HCT116 (cell line): ENCODE results near the gene EZH2.

Source experiments
- CTCF ChIP-seq, 3 experiments: fragments of 200-600 bp in 1 of 3; sonication (generic) in 1 of 3; IDR thresholded peaks in 2 of 3; conservative IDR thresholded peaks in 1 of 3; 2 replicates each; pipeline ENCODE4 v1.5.1; 2012 to 2017; ENCODE audit warnings: low read depth in 2 of 3, low read length in 2 of 3, antibody characterized with exemption in 1 of 3, borderline replicate concordance in 1 of 3, control low read depth in 1 of 3, mild to moderate bottlenecking in 1 of 3, mixed read lengths in 1 of 3, mixed run types in 1 of 3, moderate library complexity in 1 of 3; ENCODE audit not compliant: insufficient read depth in 1 of 3
- EGR1 ChIP-seq: IDR thresholded peaks from 2 replicates; pipeline ENCODE4 v1.6.1; 2012; ENCODE audit warnings: low read depth
- EZH2 ChIP-seq: fragments of 200-600 bp; sonication (generic); IDR thresholded peaks from 2 replicates; pipeline ENCODE4 v1.6.1; 2017; ENCODE audit warnings: antibody characterized with exemption, mixed run types
- JUND ChIP-seq: IDR thresholded peaks from 2 replicates; pipeline ENCODE4 v1.6.1; 2012
- POLR2A ChIP-seq: IDR thresholded peaks from 2 replicates; pipeline ENCODE4 v1.7.0; 2011; ENCODE audit warnings: borderline replicate concordance; ENCODE audit not compliant: insufficient read depth, insufficient read length; ENCODE audit errors: extremely low read depth
- POLR2AphosphoS5 ChIP-seq: IDR thresholded peaks from 2 replicates; pipeline ENCODE4 v1.6.1; 2011; ENCODE audit warnings: mild to moderate bottlenecking, low read depth, low read length, moderate library complexity
- RAD21 ChIP-seq: IDR thresholded peaks from 2 replicates; pipeline ENCODE4 v1.6.1; 2012; ENCODE audit warnings: low read depth, mild to moderate bottlenecking
- REST ChIP-seq: IDR thresholded peaks from 2 replicates; pipeline ENCODE4 v1.6.1; 2012; ENCODE audit warnings: low read depth
- SP1 ChIP-seq: IDR thresholded peaks from 2 replicates; pipeline ENCODE4 v1.6.1; 2012; ENCODE audit warnings: low read depth
- TF ChIP-seq, protein P1 (sequence below): IDR thresholded peaks from 2 replicates; pipeline ENCODE4 v1.6.1; 2011; ENCODE audit warnings: mild to moderate bottlenecking, low read length, moderate library complexity; ENCODE audit not compliant: insufficient replicate concordance; ENCODE audit errors: extremely low read depth

- TF ChIP-seq CTCF (IDR thresholded peaks at IDR 0.05 in 2 of 3, conservative IDR thresholded peaks at IDR 0.05 in 1 of 3; ENCODE audit: borderline replicate concordance in 1 of 3, insufficient read depth in 1 of 3, low read depth in 2 of 3, low read length in 2 of 3) (no peak), SP1 (no peak), REST (no peak), JUND (no peak), POLR2AphosphoS5 (no peak), EZH2 (no peak), RAD21 (no peak), POLR2A (no peak), EGR1 (no peak)
- TF ChIP-seq, protein P1, sequence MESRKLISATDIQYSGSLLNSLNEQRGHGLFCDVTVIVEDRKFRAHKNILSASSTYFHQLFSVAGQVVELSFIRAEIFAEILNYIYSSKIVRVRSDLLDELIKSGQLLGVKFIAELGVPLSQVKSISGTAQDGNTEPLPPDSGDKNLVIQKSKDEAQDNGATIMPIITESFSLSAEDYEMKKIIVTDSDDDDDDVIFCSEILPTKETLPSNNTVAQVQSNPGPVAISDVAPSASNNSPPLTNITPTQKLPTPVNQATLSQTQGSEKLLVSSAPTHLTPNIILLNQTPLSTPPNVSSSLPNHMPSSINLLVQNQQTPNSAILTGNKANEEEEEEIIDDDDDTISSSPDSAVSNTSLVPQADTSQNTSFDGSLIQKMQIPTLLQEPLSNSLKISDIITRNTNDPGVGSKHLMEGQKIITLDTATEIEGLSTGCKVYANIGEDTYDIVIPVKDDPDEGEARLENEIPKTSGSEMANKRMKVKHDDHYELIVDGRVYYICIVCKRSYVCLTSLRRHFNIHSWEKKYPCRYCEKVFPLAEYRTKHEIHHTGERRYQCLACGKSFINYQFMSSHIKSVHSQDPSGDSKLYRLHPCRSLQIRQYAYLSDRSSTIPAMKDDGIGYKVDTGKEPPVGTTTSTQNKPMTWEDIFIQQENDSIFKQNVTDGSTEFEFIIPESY = no peak
Observed at GRCh38 chr7:148763622-148764021, 120.5 kb downstream of the EZH2 start.
